PFSK-1 (cell line): Measurements from ENCODE around the gene MIPOL1.

Experiments used
- FOXP2 ChIP-seq: optimal IDR thresholded peaks from 2 replicates; pipeline ENCODE3; 2011; ENCODE audit warnings: borderline replicate concordance, control low read depth, inconsistent platforms; ENCODE audit not compliant: insufficient read depth; ENCODE audit errors: extremely low read length, extremely low read depth
- POLR2AphosphoS5 ChIP-seq: IDR thresholded peaks from 2 replicates; pipeline ENCODE4 v1.6.1; 2012; ENCODE audit warnings: low read depth, mild to moderate bottlenecking, control low read depth, low read length, moderate library complexity
- SIN3A ChIP-seq: IDR thresholded peaks from 2 replicates; pipeline ENCODE4 v1.6.1; 2012; ENCODE audit warnings: mild to moderate bottlenecking, low read length, moderate library complexity, borderline replicate concordance; ENCODE audit not compliant: insufficient read depth
- TAF1 ChIP-seq: IDR thresholded peaks from 2 replicates; pipeline ENCODE4 v1.6.1; 2012; ENCODE audit warnings: low read length, control low read depth, borderline replicate concordance; ENCODE audit not compliant: insufficient read depth
- TF ChIP-seq, protein P1 (sequence below), 2 experiments: IDR thresholded peaks; 2 replicates each; pipeline versions ENCODE4 v1.6.1 to v1.8.0; 2011 to 2012; ENCODE audit warnings: low read depth in 2 of 2, low read length in 2 of 2, control low read depth in 1 of 2, inconsistent platforms in 1 of 2, mild to moderate bottlenecking in 1 of 2, moderate library complexity in 1 of 2; ENCODE audit not compliant: insufficient read depth in 1 of 2

MIPOL1 gene

DNA sequence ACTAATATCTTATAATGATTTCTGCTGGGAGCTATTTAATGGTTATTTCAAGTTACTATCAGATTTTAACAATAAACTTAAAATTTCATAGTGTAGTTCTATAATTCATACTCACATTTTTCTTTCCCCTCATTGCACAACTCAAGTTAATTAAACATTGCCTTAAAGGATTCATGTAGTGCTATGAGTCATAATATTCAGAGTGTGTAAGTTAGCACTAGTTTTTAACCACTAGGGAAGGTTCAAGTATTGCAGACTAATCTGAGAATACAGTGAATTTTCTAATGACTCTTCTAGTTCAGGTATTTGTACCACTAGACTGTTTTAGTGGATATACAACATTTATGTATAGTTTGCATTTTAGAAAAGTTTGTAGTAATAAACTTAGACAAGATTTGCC, 347.4 kb downstream of the MIPOL1 start:
- TF ChIP-seq SIN3A (no peak), TAF1 (no peak)
- TF ChIP-seq, protein P1, sequence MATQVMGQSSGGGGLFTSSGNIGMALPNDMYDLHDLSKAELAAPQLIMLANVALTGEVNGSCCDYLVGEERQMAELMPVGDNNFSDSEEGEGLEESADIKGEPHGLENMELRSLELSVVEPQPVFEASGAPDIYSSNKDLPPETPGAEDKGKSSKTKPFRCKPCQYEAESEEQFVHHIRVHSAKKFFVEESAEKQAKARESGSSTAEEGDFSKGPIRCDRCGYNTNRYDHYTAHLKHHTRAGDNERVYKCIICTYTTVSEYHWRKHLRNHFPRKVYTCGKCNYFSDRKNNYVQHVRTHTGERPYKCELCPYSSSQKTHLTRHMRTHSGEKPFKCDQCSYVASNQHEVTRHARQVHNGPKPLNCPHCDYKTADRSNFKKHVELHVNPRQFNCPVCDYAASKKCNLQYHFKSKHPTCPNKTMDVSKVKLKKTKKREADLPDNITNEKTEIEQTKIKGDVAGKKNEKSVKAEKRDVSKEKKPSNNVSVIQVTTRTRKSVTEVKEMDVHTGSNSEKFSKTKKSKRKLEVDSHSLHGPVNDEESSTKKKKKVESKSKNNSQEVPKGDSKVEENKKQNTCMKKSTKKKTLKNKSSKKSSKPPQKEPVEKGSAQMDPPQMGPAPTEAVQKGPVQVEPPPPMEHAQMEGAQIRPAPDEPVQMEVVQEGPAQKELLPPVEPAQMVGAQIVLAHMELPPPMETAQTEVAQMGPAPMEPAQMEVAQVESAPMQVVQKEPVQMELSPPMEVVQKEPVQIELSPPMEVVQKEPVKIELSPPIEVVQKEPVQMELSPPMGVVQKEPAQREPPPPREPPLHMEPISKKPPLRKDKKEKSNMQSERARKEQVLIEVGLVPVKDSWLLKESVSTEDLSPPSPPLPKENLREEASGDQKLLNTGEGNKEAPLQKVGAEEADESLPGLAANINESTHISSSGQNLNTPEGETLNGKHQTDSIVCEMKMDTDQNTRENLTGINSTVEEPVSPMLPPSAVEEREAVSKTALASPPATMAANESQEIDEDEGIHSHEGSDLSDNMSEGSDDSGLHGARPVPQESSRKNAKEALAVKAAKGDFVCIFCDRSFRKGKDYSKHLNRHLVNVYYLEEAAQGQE (IDR thresholded peaks at IDR 0.05; ENCODE audit: insufficient read depth in 1 of 2, low read depth in 2 of 2, low read length in 2 of 2): no peak

DNA sequence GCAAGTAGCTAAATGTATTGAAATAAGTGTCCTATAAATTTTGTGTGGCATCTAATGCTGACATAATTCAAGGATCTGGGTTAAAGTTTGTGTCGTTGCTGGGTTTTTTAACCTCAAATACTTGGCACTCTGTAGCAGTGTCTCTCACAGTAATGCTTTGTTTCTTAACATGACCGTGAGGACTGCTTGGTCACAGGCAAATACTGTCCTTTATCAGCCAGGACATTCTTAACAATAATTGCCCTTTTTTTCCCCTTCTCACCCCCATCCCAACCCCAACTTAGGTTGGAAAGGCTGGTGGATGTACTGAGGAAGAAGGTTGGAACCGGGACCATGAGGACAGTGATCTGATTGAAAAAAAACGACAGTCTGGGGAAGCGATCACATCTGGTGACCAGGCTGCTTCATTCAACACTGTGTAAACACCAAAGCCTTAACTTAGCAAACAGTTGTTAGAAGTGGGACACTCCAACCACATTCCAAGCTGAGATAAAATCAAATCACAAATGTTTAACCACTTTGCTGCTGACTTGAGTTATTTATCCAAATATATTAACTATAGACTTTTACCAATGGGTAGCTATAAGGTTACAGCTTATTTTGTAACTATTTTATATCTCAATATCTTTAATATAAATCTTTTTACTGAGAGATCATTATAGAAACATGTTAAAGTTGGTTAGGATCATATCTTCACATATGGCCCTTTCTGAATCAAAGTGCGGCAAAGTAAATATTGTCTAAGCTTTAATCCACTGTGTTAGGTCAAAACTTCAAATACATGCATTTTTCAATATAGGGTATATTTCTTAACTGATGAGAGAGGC, 349.1 kb downstream of the MIPOL1 start:
- TF ChIP-seq, protein P1 (IDR thresholded peaks at IDR 0.05; ENCODE audit: insufficient read depth in 1 of 2, low read depth in 2 of 2, low read length in 2 of 2): no peak
- TF ChIP-seq TAF1 (no peak), POLR2AphosphoS5 (no peak)

DNA sequence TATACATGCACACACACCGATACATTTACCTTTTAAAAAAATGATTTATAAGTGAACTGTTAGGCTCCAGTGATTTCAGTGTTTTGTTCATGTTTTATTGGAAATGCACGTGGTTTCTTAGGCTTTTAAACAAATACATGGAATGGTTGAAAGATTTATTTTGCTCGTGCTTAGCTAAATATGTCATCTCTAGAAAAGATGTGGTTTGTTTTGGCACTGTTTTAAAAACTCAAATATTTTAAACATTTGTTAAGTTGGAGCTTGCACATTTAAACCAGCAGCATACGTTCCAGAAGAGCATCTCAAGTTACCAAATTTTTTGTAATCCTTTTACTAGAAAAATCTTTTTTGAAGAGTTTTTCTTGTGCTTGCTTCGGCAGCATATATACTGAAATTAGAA, 352.8 kb downstream of the MIPOL1 start:
- no peak for TF ChIP-seq TAF1
- no peak for TF ChIP-seq SIN3A
- TF ChIP-seq POLR2AphosphoS5: no peak
- TF ChIP-seq, protein P1 (IDR thresholded peaks at IDR 0.05; ENCODE audit: insufficient read depth in 1 of 2, low read depth in 2 of 2, low read length in 2 of 2): no peak
- TF ChIP-seq FOXP2: no peak

DNA sequence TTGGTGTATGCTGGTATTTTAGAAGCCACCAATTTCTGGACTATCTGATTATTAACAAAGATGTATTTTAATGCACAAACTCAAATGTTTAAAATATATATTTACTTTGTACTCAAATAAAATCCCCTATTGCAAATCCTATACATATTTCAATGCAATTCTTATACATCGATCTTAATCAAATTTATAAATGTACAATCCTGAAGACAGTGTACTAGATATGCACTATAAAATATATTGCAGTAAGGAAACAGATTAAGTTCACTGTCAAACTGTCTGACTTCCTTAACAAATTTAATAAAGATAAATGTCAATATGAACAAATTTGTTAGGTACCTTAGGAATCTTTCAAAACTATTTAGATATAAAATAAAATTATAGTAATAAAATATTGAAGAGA, 353.4 kb downstream of the MIPOL1 start:
- TF ChIP-seq POLR2AphosphoS5 (no peak), FOXP2 (no peak), SIN3A (no peak), TAF1 (no peak)
- TF ChIP-seq, protein P1 (IDR thresholded peaks at IDR 0.05; ENCODE audit: insufficient read depth in 1 of 2, low read depth in 2 of 2, low read length in 2 of 2): no peak
